Lower lobe of right lung (tissue), 2 donors: Measurements from ENCODE around the gene ADD2. TPM values are rescaled to one million over a fixed set of nuclear protein-coding genes. Genes with fewer than 3 reads are reported as not detected.
A peak's percentile ranks its signal among the peaks of the same experiment; 100 is the strongest.

Experiments used
- ATAC-seq, 2 donors: fragments of 200-7000 bp; cut with Tn5 transposase; one replicate each; pipeline ENCODE4 v1.9.1; 2020 to 2022; ENCODE audit warnings: mild to moderate bottlenecking in 2 of 2, moderate library complexity in 2 of 2
- DNase-seq: peaks from one replicate; pipeline ENCODE4 v3.0.0-alpha.2; 2020
- H3K27ac ChIP-seq: fragments of 200-600 bp; one replicate; pipeline ENCODE4 v1.8.0; 2022
- H3K27me3 ChIP-seq: fragments of 200-600 bp; one replicate; pipeline ENCODE4 v1.8.0; 2022; ENCODE audit warnings: low read depth
- H3K36me3 ChIP-seq: fragments of 200-600 bp; one replicate; pipeline ENCODE4 v1.8.0; 2022; ENCODE audit warnings: mild to moderate bottlenecking
- H3K4me1 ChIP-seq: fragments of 200-600 bp; one replicate; pipeline ENCODE4 v1.8.0; 2022
- H3K4me3 ChIP-seq: fragments of 200-600 bp; one replicate; pipeline ENCODE4 v1.8.0; 2022; ENCODE audit warnings: mild to moderate bottlenecking
- H3K9me3 ChIP-seq: fragments of 200-600 bp; one replicate; pipeline ENCODE4 v1.8.0; 2022
- intact Hi-C: fragments of 100-400 bp; cut with DNase I; formaldehyde crosslinking; loops from one replicate; pipeline ENCODE4 v1.11.0; 2022
- total RNA-seq: library from RNA; stranded (reverse); fragmentation: NEBNext Ultra II Directional; extraction: Animal tissue kit (Norgen Biotek cat#: 25700); gene quantifications from one replicate; pipeline ENCODE4 v1.2.1, GENCODE V29; 2021
- TF ChIP-seq, protein P1 (sequence below): fragments of 200-600 bp; IDR thresholded peaks from one replicate; pipeline ENCODE4 v1.8.0; 2022; ENCODE audit warnings: antibody characterized with exemption, mild to moderate bottlenecking
- donor health status: DM: no; HTN: yes; CAD: no; lungs with severe emphysema.

The ADD2 gene
- total RNA-seq, 1 donor from 2014 or later, result 2.1 TPM

GRCh38 chr2:70716131-70716743 is 51.8 kb downstream of the ADD2 start:
- TF ChIP-seq, protein P1, sequence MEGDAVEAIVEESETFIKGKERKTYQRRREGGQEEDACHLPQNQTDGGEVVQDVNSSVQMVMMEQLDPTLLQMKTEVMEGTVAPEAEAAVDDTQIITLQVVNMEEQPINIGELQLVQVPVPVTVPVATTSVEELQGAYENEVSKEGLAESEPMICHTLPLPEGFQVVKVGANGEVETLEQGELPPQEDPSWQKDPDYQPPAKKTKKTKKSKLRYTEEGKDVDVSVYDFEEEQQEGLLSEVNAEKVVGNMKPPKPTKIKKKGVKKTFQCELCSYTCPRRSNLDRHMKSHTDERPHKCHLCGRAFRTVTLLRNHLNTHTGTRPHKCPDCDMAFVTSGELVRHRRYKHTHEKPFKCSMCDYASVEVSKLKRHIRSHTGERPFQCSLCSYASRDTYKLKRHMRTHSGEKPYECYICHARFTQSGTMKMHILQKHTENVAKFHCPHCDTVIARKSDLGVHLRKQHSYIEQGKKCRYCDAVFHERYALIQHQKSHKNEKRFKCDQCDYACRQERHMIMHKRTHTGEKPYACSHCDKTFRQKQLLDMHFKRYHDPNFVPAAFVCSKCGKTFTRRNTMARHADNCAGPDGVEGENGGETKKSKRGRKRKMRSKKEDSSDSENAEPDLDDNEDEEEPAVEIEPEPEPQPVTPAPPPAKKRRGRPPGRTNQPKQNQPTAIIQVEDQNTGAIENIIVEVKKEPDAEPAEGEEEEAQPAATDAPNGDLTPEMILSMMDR, result no peak
- intact Hi-C loops, result no loop called here
- no peaks in the 10 kb centered on the region for H3K36me3 ChIP-seq
- ATAC-seq, result no peak
- no peak overlapping the region for H3K4me3 ChIP-seq
- no peaks in the 10 kb centered on the region for H3K4me1 ChIP-seq
- no peaks in the 10 kb centered on the region for H3K27me3 ChIP-seq
- no peak overlapping the region for H3K27ac ChIP-seq
- no peaks in the 10 kb centered on the region for H3K9me3 ChIP-seq
- no peak for DNase-seq

DNA sequence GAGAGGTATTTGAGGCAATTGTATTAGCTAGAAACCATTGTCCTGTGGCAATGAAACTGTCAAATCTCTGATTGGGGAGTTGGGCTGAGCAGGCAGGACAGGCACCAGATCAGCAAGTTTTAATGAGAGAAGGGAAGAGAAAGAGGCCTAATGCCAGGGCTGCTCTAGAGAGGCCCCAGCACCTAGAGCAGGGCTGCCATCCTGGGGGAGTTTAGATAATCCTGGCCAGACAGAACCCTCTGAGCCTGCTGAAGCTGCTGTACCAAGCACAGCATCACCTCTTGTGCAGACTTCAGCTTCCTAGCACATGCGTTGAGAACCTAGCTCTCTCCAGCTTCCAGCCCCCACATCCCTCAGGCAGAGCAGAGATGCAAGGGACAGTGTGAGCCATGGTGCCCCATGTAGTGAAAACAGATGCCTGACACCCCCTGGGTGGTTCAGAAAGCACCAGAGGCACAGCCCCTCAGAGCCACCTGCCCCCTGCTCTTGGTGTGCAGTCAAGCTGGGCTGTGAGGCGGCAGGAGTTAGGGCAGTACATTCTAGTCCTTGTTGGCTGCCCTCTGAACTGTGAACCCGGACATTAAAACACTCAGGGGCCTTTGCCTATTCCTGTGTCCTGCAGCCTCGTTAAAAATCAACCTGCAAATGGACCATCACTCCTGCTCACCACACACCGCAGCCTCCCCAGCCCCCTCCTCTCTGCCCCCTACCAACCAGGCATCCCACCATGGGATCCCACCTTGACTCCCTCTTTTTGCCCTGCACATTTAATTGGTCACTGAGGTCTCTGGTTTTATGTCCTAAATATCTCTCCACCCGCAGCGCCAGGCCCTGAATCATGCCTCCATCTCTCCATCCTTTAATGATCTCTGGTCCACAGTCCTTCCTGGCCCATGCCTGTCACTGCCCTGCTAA is 52.7 kb downstream of the ADD2 start:
- ATAC-seq, result peak in 1 of 2 donors; percentile 16
- intact Hi-C loops, result no loop called here
- H3K9me3 ChIP-seq, result no peaks in the 10 kb centered on the region
- H3K27me3 ChIP-seq, result no peaks in the 10 kb centered on the region
- no peaks in the 10 kb centered on the region for H3K4me1 ChIP-seq
- DNase-seq, result no peak
- TF ChIP-seq, protein P1, result no peak
- H3K27ac ChIP-seq, result no peak overlapping the region
- no peak overlapping the region for H3K4me3 ChIP-seq
- no peaks in the 10 kb centered on the region for H3K36me3 ChIP-seq

DNA sequence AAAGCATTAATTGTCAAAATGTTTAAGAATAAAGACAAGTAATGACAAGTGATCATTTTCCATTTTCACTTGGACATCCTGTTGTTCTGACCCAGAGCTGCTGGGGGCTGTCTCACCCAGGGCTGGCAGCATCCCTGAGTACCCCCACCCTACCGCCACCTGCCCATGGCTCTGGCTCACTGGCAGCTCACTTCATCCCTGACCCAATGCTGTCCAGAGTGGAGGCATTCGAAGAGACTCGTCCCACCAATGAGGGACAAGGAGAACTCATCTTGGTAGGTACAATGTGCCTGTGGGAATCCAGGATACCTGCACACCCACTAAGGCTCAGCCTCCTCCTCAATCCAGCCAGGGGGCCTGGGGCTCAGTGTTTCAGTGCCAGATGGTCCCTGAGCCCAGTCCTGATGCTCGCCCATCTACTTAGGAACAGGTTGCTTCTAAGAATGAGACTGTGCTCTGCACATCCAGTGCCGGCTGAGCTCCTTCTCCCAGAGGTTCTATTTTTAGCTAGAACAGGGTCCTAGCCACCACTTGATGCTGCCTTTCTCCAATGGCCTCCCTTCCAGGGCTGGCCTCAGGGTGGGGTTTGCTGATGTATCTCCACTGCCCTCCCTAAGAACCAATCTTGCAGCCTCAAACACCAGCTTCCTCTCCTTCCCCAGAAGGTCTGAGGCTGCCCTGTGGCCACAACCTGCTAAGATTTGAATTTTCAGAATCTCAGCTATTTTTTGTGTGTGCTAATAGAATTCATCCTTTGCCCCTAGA is 53.7 kb downstream of the ADD2 start:
- Histone ChIP-seq H3K27ac (no peak overlapping the region), H3K27me3 (no peaks in the 10 kb centered on the region), H3K4me1 (no peaks in the 10 kb centered on the region), H3K4me3 (no peak overlapping the region), H3K9me3 (no peaks in the 10 kb centered on the region), H3K36me3 (no peaks in the 10 kb centered on the region)
- TF ChIP-seq, protein P1, result no peak
- intact Hi-C loops, result no loop called here
- no peak for DNase-seq
- ATAC-seq, result no peak

GRCh38 chr2:70712916-70713315 is 55.1 kb downstream of the ADD2 start:
- no peak overlapping the region for H3K27ac ChIP-seq
- ATAC-seq, result no peak
- no peaks in the 10 kb centered on the region for H3K9me3 ChIP-seq
- H3K36me3 ChIP-seq, result no peaks in the 10 kb centered on the region
- H3K4me3 ChIP-seq, result no peak overlapping the region
- TF ChIP-seq, protein P1, result no peak
- no peaks in the 10 kb centered on the region for H3K27me3 ChIP-seq
- H3K4me1 ChIP-seq, result no peaks in the 10 kb centered on the region
- DNase-seq, result no peak
- intact Hi-C loops, result no loop called here

GRCh38 chr2:70711191-70711590 is 56.8 kb downstream of the ADD2 start:
- no peak for DNase-seq
- ATAC-seq, result no peak
- Histone ChIP-seq H3K36me3 (no peaks in the 10 kb centered on the region), H3K27ac (no peak overlapping the region), H3K4me1 (no peaks in the 10 kb centered on the region), H3K9me3 (no peaks in the 10 kb centered on the region), H3K27me3 (no peaks in the 10 kb centered on the region), H3K4me3 (no peak overlapping the region)
- TF ChIP-seq, protein P1, result no peak
- intact Hi-C loops, result no loop called here
